Osteoblast (primary cell): ENCODE measurements around the gene MCRIP2. TPM values are rescaled to one million over a fixed set of nuclear protein-coding genes. Genes with fewer than 3 reads are reported as not detected.

Source experiments
- DNase-seq: peaks from one replicate; pipeline ENCODE4 v3.0.0; 2011; ENCODE audit warnings: low spot score, mixed read lengths; ENCODE audit not compliant: insufficient read length; ENCODE audit errors: missing footprints
- H2AFZ ChIP-seq: 2 replicates; pipeline ENCODE4 v1.6.0; 2011; ENCODE audit warnings: mild to moderate bottlenecking, low read length
- H3K27ac ChIP-seq: 2 replicates; pipeline ENCODE4 v1.5.1; 2011; ENCODE audit warnings: mild to moderate bottlenecking, low read depth, low read length, moderate library complexity
- H3K27me3 ChIP-seq: 2 replicates; pipeline ENCODE4 v1.6.0; 2012; ENCODE audit warnings: mild to moderate bottlenecking, control low read depth, inconsistent platforms, low read length, moderate library complexity; ENCODE audit not compliant: insufficient read depth
- H3K36me3 ChIP-seq: 2 replicates; pipeline ENCODE4 v1.5.1; 2011; ENCODE audit warnings: mild to moderate bottlenecking, low read length, control low read depth, moderate library complexity; ENCODE audit not compliant: insufficient read depth
- H3K4me1 ChIP-seq: 2 replicates; pipeline ENCODE4 v1.5.1; 2011; ENCODE audit warnings: mild to moderate bottlenecking, low read length, control low read depth, moderate library complexity; ENCODE audit not compliant: insufficient read depth
- H3K4me2 ChIP-seq: 2 replicates; pipeline ENCODE4 v1.6.0; 2011; ENCODE audit warnings: mild to moderate bottlenecking, low read length; ENCODE audit not compliant: insufficient read depth
- H3K4me3 ChIP-seq: fragments of 200-600 bp; sonication (generic); 3 replicates; pipeline ENCODE4 v1.5.1; 2012; ENCODE audit warnings: mild to moderate bottlenecking, low read length, inconsistent platforms; ENCODE audit not compliant: insufficient read depth
- H3K79me2 ChIP-seq: 2 replicates; pipeline ENCODE4 v1.6.0; 2012; ENCODE audit warnings: mild to moderate bottlenecking, low read length, control low read depth, inconsistent platforms; ENCODE audit not compliant: insufficient read depth
- H3K9me3 ChIP-seq: 2 replicates; pipeline ENCODE4 v1.5.1; 2011; ENCODE audit warnings: low read depth, low read length, control low read depth
- H4K20me1 ChIP-seq: 2 replicates; pipeline ENCODE4 v1.6.0; 2012; ENCODE audit warnings: mild to moderate bottlenecking, low read length, control low read depth; ENCODE audit not compliant: insufficient read depth
- CTCF ChIP-seq: IDR thresholded peaks from 2 replicates; pipeline ENCODE4 v1.5.1; 2011; ENCODE audit warnings: mild to moderate bottlenecking, low read depth, low read length, moderate library complexity; ENCODE audit errors: extremely low read depth
- total RNA-seq: library from RNA; depleted of rRNA; stranded (reverse); fragments of >200 nt; gene quantifications from 2 replicates; pipeline ENCODE4 v1.2.3, GENCODE V29; 2012

Gene MCRIP2
- total RNA-seq, 1 donor = 20.3 TPM

GRCh38 chr16:648071-648780, 6.6 kb downstream of the MCRIP2 start:
- Histone ChIP-seq H3K4me1 (peaks cover 23% of the 10 kb centered on the region), H2AFZ (peak overlapping the region; percentile 73), H3K9me3 (no peaks in the 10 kb centered on the region), H3K4me2 (peak overlapping the region; percentile 96), H3K36me3 (no peaks in the 10 kb centered on the region), H3K27me3 (no peaks in the 10 kb centered on the region), H3K79me2 (peaks cover 36% of the 10 kb centered on the region), H4K20me1 (peaks cover 5% of the 10 kb centered on the region), H3K4me3 (peak overlapping the region; percentile 80), H3K27ac (peak overlapping the region; percentile 85)
- TF ChIP-seq CTCF = peak; percentile 45
- peak; percentile 95 for DNase-seq

- Histone ChIP-seq H3K79me2 (peaks cover 36% of the 10 kb centered on the region), H2AFZ (peak within 1 kb of the TSS; percentile 73), H3K4me1 (peaks cover 23% of the 10 kb centered on the region), H3K27ac (peak within 1 kb of the TSS; percentile 85), H3K4me2 (peak within 1 kb of the TSS; percentile 96), H3K27me3 (no peaks in the 10 kb centered on the region), H3K9me3 (no peaks in the 10 kb centered on the region), H3K4me3 (peak within 1 kb of the TSS; percentile 80), H4K20me1 (peaks cover 4% of the 10 kb centered on the region), H3K36me3 (peaks cover 6% of the 10 kb centered on the region)
- TF ChIP-seq CTCF = no peak
- peak; percentile 100 for DNase-seq
These were observed 7.4 kb downstream of the MCRIP2 start, which contains the start of gene WDR90 for GRCh38 chr16:648781-649589. Gene WDR90 (plus strand): TSS chr16:649365. CDS start chr16:649417, 52 bp downstream.

- H3K4me1 ChIP-seq = peaks cover 23% of the 10 kb centered on the region
- peak overlapping the region; percentile 85 for H3K27ac ChIP-seq
These were observed 8.0 kb downstream of the MCRIP2 start for GRCh38 chr16:649631-650030.

More at GRCh38 chr16:649631-650030, 8.0 kb downstream of the MCRIP2 start:
- DNase-seq = peak; percentile 96
- Histone ChIP-seq H3K79me2 (peaks cover 36% of the 10 kb centered on the region), H3K36me3 (peaks cover 6% of the 10 kb centered on the region), H3K4me2 (peak overlapping the region; percentile 96), H3K4me3 (peak overlapping the region; percentile 80), H2AFZ (no peak overlapping the region), H4K20me1 (peaks cover 4% of the 10 kb centered on the region), H3K27me3 (no peaks in the 10 kb centered on the region), H3K9me3 (no peaks in the 10 kb centered on the region)
- no peak for TF ChIP-seq CTCF
